ENCODE results near the gene DHCR24.

Gene DHCR24

GRCh38 chr1:54805981-54806381 is 81.0 kb downstream of the DHCR24 start:
- Histone ChIP-seq H2BK5ac (ENCODE audit: low read depth, low read length, poor library complexity) (no peak overlapping the region), H3K18ac (ENCODE audit: low read length) (no peak overlapping the region), H3K79me1 (ENCODE audit: low read length) (no peaks in the 10 kb centered on the region)

GRCh38 chr1:54805466-54805865 is 81.5 kb downstream of the DHCR24 start:
- H3K9me3 ChIP-seq (ENCODE audit: insufficient read depth, low read depth, low read length): no peaks in the 10 kb centered on the region
- no peak overlapping the region for H4K8ac ChIP-seq (ENCODE audit: low read depth, low read length)
- no peak overlapping the region for H2AFZ ChIP-seq (ENCODE audit: insufficient read depth, low read length, poor library complexity)
- H3K79me1 ChIP-seq (ENCODE audit: low read length): no peaks in the 10 kb centered on the region
- H3K4me2 ChIP-seq (ENCODE audit: low read length): no peak overlapping the region
- no peak for DNase-seq
- no peaks in the 10 kb centered on the region for H3K79me2 ChIP-seq (ENCODE audit: control insufficient read depth, insufficient read depth, low read length, poor library complexity)
- H3K27me3 ChIP-seq (ENCODE audit: insufficient read depth, low read length): no peaks in the 10 kb centered on the region
- H3K4me3 ChIP-seq (ENCODE audit: low read depth, low read length): no peak overlapping the region
- no peak overlapping the region for H3K27ac ChIP-seq (ENCODE audit: low read depth, low read length)
- H3K4ac ChIP-seq (ENCODE audit: low read depth, low read length): no peak overlapping the region
- H2BK120ac ChIP-seq (ENCODE audit: insufficient read depth, low read length, poor library complexity): no peak overlapping the region
- H2BK5ac ChIP-seq (ENCODE audit: low read depth, low read length, poor library complexity): no peak overlapping the region
- no peak overlapping the region for H4K91ac ChIP-seq (ENCODE audit: low read depth, low read length)
- no peak overlapping the region for H4K12ac ChIP-seq (ENCODE audit: low read depth, low read length)
- peaks cover 0 to 1% of the 10 kb centered on the region in 2 experiments for H3K4me1 ChIP-seq (ENCODE audit: control insufficient read depth in 1 of 2, insufficient read depth in 2 of 2, low read length in 2 of 2)
- H3K23ac ChIP-seq (ENCODE audit: low read length): no peak overlapping the region
- H3K18ac ChIP-seq (ENCODE audit: low read length): no peak overlapping the region
- no CpG with 5 or more reads among the region's 3 CpGs for WGBS (ENCODE audit: extremely low coverage, insufficient coverage, insufficient read length)
- H3K36me3 ChIP-seq (ENCODE audit: control insufficient read depth in 1 of 2, insufficient read depth in 2 of 2, low read length in 2 of 2): no peaks in the 10 kb centered on the region
- no peak overlapping the region for H2AK5ac ChIP-seq (ENCODE audit: low read length)
- no peak overlapping the region for H2BK12ac ChIP-seq (ENCODE audit: low read length)
- H3K14ac ChIP-seq (ENCODE audit: low read length): no peak overlapping the region
- no peak overlapping the region for H3K9ac ChIP-seq (ENCODE audit: low read length)

More at GRCh38 chr1:54805981-54806381, 81.0 kb downstream of the DHCR24 start:
- H3K4ac ChIP-seq (ENCODE audit: low read depth, low read length): no peak overlapping the region
- H3K9ac ChIP-seq (ENCODE audit: low read length): no peak overlapping the region
- WGBS (ENCODE audit: extremely low coverage, insufficient coverage, insufficient read length): no CpG with 5 or more reads among the region's 35 CpGs
- H3K9me3 ChIP-seq (ENCODE audit: insufficient read depth, low read depth, low read length): no peaks in the 10 kb centered on the region
- H3K4me2 ChIP-seq (ENCODE audit: low read length): no peak overlapping the region
- H3K27ac ChIP-seq (ENCODE audit: low read depth, low read length): no peak overlapping the region
- H3K4me3 ChIP-seq (ENCODE audit: low read depth, low read length): no peak overlapping the region
- no peak overlapping the region for H2BK12ac ChIP-seq (ENCODE audit: low read length)
- no peaks in the 10 kb centered on the region for H3K79me2 ChIP-seq (ENCODE audit: control insufficient read depth, insufficient read depth, low read length, poor library complexity)
- no peaks in the 10 kb centered on the region for H3K36me3 ChIP-seq (ENCODE audit: control insufficient read depth in 1 of 2, insufficient read depth in 2 of 2, low read length in 2 of 2)
- H4K12ac ChIP-seq (ENCODE audit: low read depth, low read length): no peak overlapping the region
- H4K8ac ChIP-seq (ENCODE audit: low read depth, low read length): no peak overlapping the region
- no peak overlapping the region for H4K91ac ChIP-seq (ENCODE audit: low read depth, low read length)
- no peak overlapping the region for H2BK120ac ChIP-seq (ENCODE audit: insufficient read depth, low read length, poor library complexity)
- no peaks in the 10 kb centered on the region for H3K27me3 ChIP-seq (ENCODE audit: insufficient read depth, low read length)
- H3K14ac ChIP-seq (ENCODE audit: low read length): no peak overlapping the region
- no peak overlapping the region for H2AK5ac ChIP-seq (ENCODE audit: low read length)
- H3K4me1 ChIP-seq (ENCODE audit: control insufficient read depth in 1 of 2, insufficient read depth in 2 of 2, low read length in 2 of 2): peaks cover 0 to under 1% of the 10 kb centered on the region in 2 experiments
- H3K23ac ChIP-seq (ENCODE audit: low read length): no peak overlapping the region
- DNase-seq: no peak
- no peak overlapping the region for H2AFZ ChIP-seq (ENCODE audit: insufficient read depth, low read length, poor library complexity)

- Histone ChIP-seq H3K27ac (ENCODE audit: low read depth, low read length) (no peak overlapping the region), H3K4me3 (ENCODE audit: low read depth, low read length) (no peak overlapping the region), H2BK120ac (ENCODE audit: insufficient read depth, low read length, poor library complexity) (no peak overlapping the region), H3K9me3 (ENCODE audit: insufficient read depth, low read depth, low read length) (no peaks in the 10 kb centered on the region), H2AFZ (ENCODE audit: insufficient read depth, low read length, poor library complexity) (no peak overlapping the region), H3K14ac (ENCODE audit: low read length) (no peak overlapping the region), H3K36me3 (ENCODE audit: control insufficient read depth in 1 of 2, insufficient read depth in 2 of 2, low read length in 2 of 2) (no peaks in the 10 kb centered on the region), H3K27me3 (ENCODE audit: insufficient read depth, low read length) (no peaks in the 10 kb centered on the region), H3K4me2 (ENCODE audit: low read length) (no peak overlapping the region), H3K79me1 (ENCODE audit: low read length) (no peaks in the 10 kb centered on the region), H3K9ac (ENCODE audit: low read length) (no peak overlapping the region), H3K79me2 (ENCODE audit: control insufficient read depth, insufficient read depth, low read length, poor library complexity) (no peaks in the 10 kb centered on the region), H3K23ac (ENCODE audit: low read length) (no peak overlapping the region), H2AK5ac (ENCODE audit: low read length) (no peak overlapping the region), H3K4me1 (ENCODE audit: control insufficient read depth in 1 of 2, insufficient read depth in 2 of 2, low read length in 2 of 2) (peaks cover 0 to 1% of the 10 kb centered on the region in 2 experiments), H3K4ac (ENCODE audit: low read depth, low read length) (no peak overlapping the region), H4K12ac (ENCODE audit: low read depth, low read length) (no peak overlapping the region), H3K18ac (ENCODE audit: low read length) (no peak overlapping the region), H2BK12ac (ENCODE audit: low read length) (no peak overlapping the region), H4K91ac (ENCODE audit: low read depth, low read length) (no peak overlapping the region), H2BK5ac (ENCODE audit: low read depth, low read length, poor library complexity) (no peak overlapping the region), H4K8ac (ENCODE audit: low read depth, low read length) (no peak overlapping the region)
- no CpG with 5 or more reads among the region's 6 CpGs for whole genome bisulfite sequencing (ENCODE audit: extremely low coverage, insufficient coverage, insufficient read length)
- DNase-seq: no peak
Measured at GRCh38 chr1:54804471-54805132, 82.4 kb downstream of the DHCR24 start.

GRCh38 chr1:54803761-54804470 is 83.1 kb downstream of the DHCR24 start:
- H2AK5ac ChIP-seq (ENCODE audit: low read length): no peak overlapping the region
- no peak overlapping the region for H4K12ac ChIP-seq (ENCODE audit: low read depth, low read length)
- H3K23ac ChIP-seq (ENCODE audit: low read length): no peak overlapping the region
- H3K36me3 ChIP-seq (ENCODE audit: control insufficient read depth in 1 of 2, insufficient read depth in 2 of 2, low read length in 2 of 2): no peaks in the 10 kb centered on the region
- H2BK120ac ChIP-seq (ENCODE audit: insufficient read depth, low read length, poor library complexity): no peak overlapping the region
- H3K4ac ChIP-seq (ENCODE audit: low read depth, low read length): no peak overlapping the region
- no peak overlapping the region for H3K27ac ChIP-seq (ENCODE audit: low read depth, low read length)
- no peaks in the 10 kb centered on the region for H3K27me3 ChIP-seq (ENCODE audit: insufficient read depth, low read length)
- H2BK5ac ChIP-seq (ENCODE audit: low read depth, low read length, poor library complexity): no peak overlapping the region
- no peak overlapping the region for H3K9ac ChIP-seq (ENCODE audit: low read length)
- H2AFZ ChIP-seq (ENCODE audit: insufficient read depth, low read length, poor library complexity): no peak overlapping the region
- no peak overlapping the region for H4K91ac ChIP-seq (ENCODE audit: low read depth, low read length)
- H3K79me2 ChIP-seq (ENCODE audit: control insufficient read depth, insufficient read depth, low read length, poor library complexity): no peaks in the 10 kb centered on the region
- H3K9me3 ChIP-seq (ENCODE audit: insufficient read depth, low read depth, low read length): no peaks in the 10 kb centered on the region
- H3K4me2 ChIP-seq (ENCODE audit: low read length): no peak overlapping the region
- peaks cover 0 to 1% of the 10 kb centered on the region in 2 experiments for H3K4me1 ChIP-seq (ENCODE audit: control insufficient read depth in 1 of 2, insufficient read depth in 2 of 2, low read length in 2 of 2)
- no peak overlapping the region for H2BK12ac ChIP-seq (ENCODE audit: low read length)
- no peak overlapping the region for H3K4me3 ChIP-seq (ENCODE audit: low read depth, low read length)
- no peak overlapping the region for H3K14ac ChIP-seq (ENCODE audit: low read length)
- no peak overlapping the region for H3K18ac ChIP-seq (ENCODE audit: low read length)
- no peak for DNase-seq
- no peaks in the 10 kb centered on the region for H3K79me1 ChIP-seq (ENCODE audit: low read length)
- H4K8ac ChIP-seq (ENCODE audit: low read depth, low read length): no peak overlapping the region
- no CpG with 5 or more reads among the region's 4 CpGs for WGBS (ENCODE audit: extremely low coverage, insufficient coverage, insufficient read length)

Data from trophoblast cell (in vitro differentiated cells and primary cell).